GM12891 (cell line): ENCODE measurements around the gene PEX5. TPM values are rescaled to one million over a fixed set of nuclear protein-coding genes. Genes with fewer than 3 reads are reported as not detected.

Source experiments
- DNase-seq: peaks from one replicate; pipeline ENCODE4 v3.0.0; 2011; ENCODE audit warnings: low spot score; ENCODE audit not compliant: insufficient read length
- FAIRE-seq: peaks from 2 replicates; lab custom pipeline; 2011; peaks lifted over from hg19 to GRCh38; lab: Jason Lieb, UNC
- PAX5 ChIP-seq: IDR thresholded peaks from 2 replicates; pipeline ENCODE4 v1.6.1; 2011; ENCODE audit warnings: low read length, moderate library complexity, mild to moderate bottlenecking; ENCODE audit not compliant: insufficient read depth, severe bottlenecking
- POLR2A ChIP-seq: IDR thresholded peaks from 2 replicates; pipeline ENCODE4 v1.6.1; 2011; ENCODE audit warnings: low read depth, low read length, control low read depth
- POLR2AphosphoS5 ChIP-seq: IDR thresholded peaks from 2 replicates; pipeline ENCODE4 v1.6.1; 2011; ENCODE audit warnings: low read depth, low read length, control low read depth
- POU2F2 ChIP-seq: IDR thresholded peaks from 2 replicates; pipeline ENCODE4 v1.6.1; 2011; ENCODE audit warnings: low read depth, mild to moderate bottlenecking, control low read depth, low read length, moderate library complexity
- SPI1 ChIP-seq: IDR thresholded peaks from 2 replicates; pipeline ENCODE4 v1.6.1; 2011; ENCODE audit warnings: low read depth, low read length, control low read depth
- TAF1 ChIP-seq: IDR thresholded peaks from 2 replicates; pipeline ENCODE4 v1.6.1; 2011; ENCODE audit warnings: low read depth, low read length, control low read depth
- polyA plus RNA-seq: library from polyadenylated mRNA; unstranded; fragments of >200 nt; gene quantifications from one replicate; pipeline ENCODE4 v1.2.1, GENCODE V29; 2012; ENCODE audit warnings: low read depth, missing spikeins, inconsistent platforms; ENCODE audit not compliant: missing spikeins

PEX5 gene
- polyA plus RNA-seq: 19.7 TPM

GRCh38 chr12:7189398-7190267 lies at the start of gene PEX5:
Gene PEX5 (plus strand): TSS chr12:7189686. CDS start chr12:7190378, 692 bp downstream.
- DNase-seq (peak; percentile 83), FAIRE-seq (peak; percentile 90)
- TF ChIP-seq PAX5 (no peak), SPI1 (peak; percentile 39)

GRCh38 chr12:7141351-7142005 lies 48.0 kb upstream of the PEX5 start:
- no peak for DNase-seq
- no peak for FAIRE-seq
- no peak for TF ChIP-seq SPI1
- TF ChIP-seq TAF1: no peak

- TF ChIP-seq POLR2AphosphoS5 (no peak), POU2F2 (no peak), TAF1 (no peak), SPI1 (no peak), POLR2A (no peak), PAX5 (no peak)
- peak; percentile 20 for FAIRE-seq
- no peak for DNase-seq
Measured at GRCh38 chr12:7142056-7142644, 47.3 kb upstream of the PEX5 start.

GRCh38 chr12:7142809-7143465 lies 46.5 kb upstream of the PEX5 start:
- no peak for DNase-seq
- FAIRE-seq: no peak
- TF ChIP-seq POLR2AphosphoS5 (no peak), TAF1 (no peak), PAX5 (no peak), POU2F2 (no peak), POLR2A (no peak), SPI1 (no peak)

- DNase-seq (no peak), FAIRE-seq (no peak)
- no peak for TF ChIP-seq SPI1
- TF ChIP-seq POU2F2: no peak
- TF ChIP-seq TAF1: no peak
- TF ChIP-seq PAX5: no peak
- no peak for TF ChIP-seq POLR2AphosphoS5
- TF ChIP-seq POLR2A: no peak
Measured at GRCh38 chr12:7143564-7143963, 45.9 kb upstream of the PEX5 start.

GRCh38 chr12:7144414-7145120 lies 44.9 kb upstream of the PEX5 start:
- FAIRE-seq (peak; percentile 71), DNase-seq (no peak)
- TF ChIP-seq TAF1: no peak
- TF ChIP-seq POU2F2: no peak
- no peak for TF ChIP-seq SPI1
- no peak for TF ChIP-seq PAX5
- no peak for TF ChIP-seq POLR2AphosphoS5
- no peak for TF ChIP-seq POLR2A

- FAIRE-seq (no peak), DNase-seq (no peak)
Measured at GRCh38 chr12:7145671-7146070, 43.8 kb upstream of the PEX5 start.

GRCh38 chr12:7146228-7146627 lies 43.3 kb upstream of the PEX5 start:
- TF ChIP-seq POLR2A (no peak), TAF1 (no peak), POU2F2 (no peak), SPI1 (no peak), POLR2AphosphoS5 (no peak), PAX5 (no peak)
- FAIRE-seq: no peak
- DNase-seq: no peak

More at GRCh38 chr12:7145671-7146070, 43.8 kb upstream of the PEX5 start:
- TF ChIP-seq POLR2AphosphoS5: no peak
- no peak for TF ChIP-seq SPI1
- no peak for TF ChIP-seq POLR2A
- TF ChIP-seq TAF1: no peak
- no peak for TF ChIP-seq POU2F2
- no peak for TF ChIP-seq PAX5
